ENCODE results near the gene COL15A1. TPM values are rescaled to one million over a fixed set of nuclear protein-coding genes. Genes with fewer than 3 reads are reported as not detected.
A peak's percentile ranks its signal among the peaks of the same experiment; 100 is the strongest.

COL15A1 gene
- polyA plus RNA-seq, 1 experiment, result 112 TPM

DNA sequence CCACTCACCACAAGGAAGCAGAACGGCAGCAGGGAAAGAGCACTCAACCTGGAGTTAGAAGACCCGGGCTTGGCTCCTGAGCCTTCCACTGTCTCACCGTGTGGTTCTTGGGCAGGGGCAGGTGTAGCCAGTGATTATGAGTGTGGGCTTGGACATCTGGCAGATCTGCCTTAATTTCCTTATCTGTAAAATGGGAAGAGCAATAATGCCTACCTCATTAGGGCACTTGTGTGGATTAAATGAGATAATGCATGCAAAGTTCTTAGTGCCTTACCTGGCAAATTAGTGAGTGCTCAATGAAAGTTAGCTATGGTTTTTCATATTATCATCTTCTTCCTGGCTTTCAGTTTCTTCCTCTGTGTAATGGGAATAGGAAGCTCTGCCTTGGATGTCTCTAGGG is 28.1 kb upstream of the COL15A1 start:
- no peak overlapping the region for H3K4me3 ChIP-seq (ENCODE audit: low read depth, low read length)
- ChIA-PET CTCF (no interaction called here), POLR2A (no interaction called here)
- no peaks in the 10 kb centered on the region for H3K36me3 ChIP-seq (ENCODE audit: control insufficient read depth, insufficient read depth, low read length)
- no peaks in the 10 kb centered on the region for H3K27me3 ChIP-seq (ENCODE audit: control insufficient read depth, insufficient read depth, low read length)
- TF ChIP-seq, protein P1, sequence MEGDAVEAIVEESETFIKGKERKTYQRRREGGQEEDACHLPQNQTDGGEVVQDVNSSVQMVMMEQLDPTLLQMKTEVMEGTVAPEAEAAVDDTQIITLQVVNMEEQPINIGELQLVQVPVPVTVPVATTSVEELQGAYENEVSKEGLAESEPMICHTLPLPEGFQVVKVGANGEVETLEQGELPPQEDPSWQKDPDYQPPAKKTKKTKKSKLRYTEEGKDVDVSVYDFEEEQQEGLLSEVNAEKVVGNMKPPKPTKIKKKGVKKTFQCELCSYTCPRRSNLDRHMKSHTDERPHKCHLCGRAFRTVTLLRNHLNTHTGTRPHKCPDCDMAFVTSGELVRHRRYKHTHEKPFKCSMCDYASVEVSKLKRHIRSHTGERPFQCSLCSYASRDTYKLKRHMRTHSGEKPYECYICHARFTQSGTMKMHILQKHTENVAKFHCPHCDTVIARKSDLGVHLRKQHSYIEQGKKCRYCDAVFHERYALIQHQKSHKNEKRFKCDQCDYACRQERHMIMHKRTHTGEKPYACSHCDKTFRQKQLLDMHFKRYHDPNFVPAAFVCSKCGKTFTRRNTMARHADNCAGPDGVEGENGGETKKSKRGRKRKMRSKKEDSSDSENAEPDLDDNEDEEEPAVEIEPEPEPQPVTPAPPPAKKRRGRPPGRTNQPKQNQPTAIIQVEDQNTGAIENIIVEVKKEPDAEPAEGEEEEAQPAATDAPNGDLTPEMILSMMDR (IDR thresholded peaks at IDR 0.05; ENCODE audit: insufficient read depth, low read depth, low read length), result no peak
- no peak for DNase-seq (ENCODE audit: low read depth)

DNA sequence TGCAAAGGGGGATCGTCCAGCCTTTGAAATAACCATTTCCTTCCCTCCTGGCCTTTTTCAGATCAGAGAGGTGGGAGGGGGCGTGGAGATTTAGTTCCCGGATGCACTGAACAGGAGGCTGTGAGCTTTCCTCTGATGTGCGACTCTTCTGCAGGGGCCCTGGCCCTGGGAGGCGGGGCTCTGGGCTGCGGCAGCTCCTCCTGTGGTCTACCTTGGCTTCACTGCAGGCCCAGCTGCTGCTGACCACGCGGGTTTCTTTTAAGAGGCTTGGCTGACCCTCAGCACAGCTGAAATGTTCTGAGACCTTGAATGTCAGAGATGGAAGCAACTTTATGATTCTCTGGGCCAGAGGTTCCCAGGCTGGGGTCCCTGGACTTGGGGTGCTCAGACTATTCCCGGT is 27.0 kb upstream of the COL15A1 start:
- POLR2A ChIA-PET, result no interaction called here
- CTCF ChIA-PET, result interaction anchor here (0.9 to 1.8 kb wide), 4 partner anchors 8 to 70 kb away, joined by 3 to 5 read pairs (median 4); no protein-coding TSS in a partner anchor
- no peaks in the 10 kb centered on the region for H3K36me3 ChIP-seq (ENCODE audit: control insufficient read depth, insufficient read depth, low read length)
- no peaks in the 10 kb centered on the region for H3K27me3 ChIP-seq (ENCODE audit: control insufficient read depth, insufficient read depth, low read length)
- no peak overlapping the region for H3K4me3 ChIP-seq (ENCODE audit: low read depth, low read length)
- DNase-seq (ENCODE audit: low read depth), result no peak
- TF ChIP-seq, protein P1 (IDR thresholded peaks at IDR 0.05; ENCODE audit: insufficient read depth, low read depth, low read length), result 0 out of 2 replicates have a peak, but pooled peaks have one; percentile 14

DNA sequence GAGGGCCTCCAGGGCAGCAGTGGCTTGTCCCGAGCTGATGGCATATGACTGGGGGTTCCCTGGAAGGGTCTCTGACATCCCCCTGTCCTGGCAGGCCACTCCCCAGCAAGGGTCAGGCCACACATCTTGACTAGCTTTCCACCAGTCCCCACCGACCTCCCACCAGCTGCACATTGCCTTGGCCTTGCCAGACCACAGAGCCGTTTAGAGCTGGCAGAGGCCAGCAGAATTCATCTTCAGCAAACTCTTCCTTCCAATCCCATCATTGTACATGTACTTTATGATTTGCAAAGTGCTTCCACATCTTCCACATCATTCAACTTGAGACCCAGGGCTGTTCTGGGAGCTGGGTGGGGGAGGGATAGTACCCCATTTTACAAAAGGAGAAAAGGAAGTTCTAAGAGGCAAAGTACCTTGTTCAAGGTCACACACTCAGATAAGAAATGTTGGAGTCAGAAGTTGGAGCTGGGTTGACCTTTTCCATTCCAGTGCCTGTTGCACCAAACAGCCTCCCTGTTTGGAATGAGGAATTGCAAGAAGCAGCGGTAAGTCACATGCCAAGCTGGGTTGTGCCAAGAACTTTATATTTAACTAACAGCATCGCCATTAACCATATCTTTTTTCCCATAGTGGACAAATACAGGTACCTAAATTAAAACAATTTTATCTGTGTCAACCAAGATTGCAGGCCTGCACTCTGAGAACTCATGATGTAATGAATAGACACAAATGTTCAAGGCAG is 25.8 kb upstream of the COL15A1 start:
- H3K36me3 ChIP-seq (ENCODE audit: control insufficient read depth, insufficient read depth, low read length), result no peaks in the 10 kb centered on the region
- no peak overlapping the region for H3K4me3 ChIP-seq (ENCODE audit: low read depth, low read length)
- no peaks in the 10 kb centered on the region; the same call in 1 of the 2 replicates for H3K27me3 ChIP-seq (ENCODE audit: control insufficient read depth, insufficient read depth, low read length)
- TF ChIP-seq, protein P1 (IDR thresholded peaks at IDR 0.05; ENCODE audit: insufficient read depth, low read depth, low read length), result no peak
- POLR2A ChIA-PET, result no interaction called here
- DNase-seq (ENCODE audit: low read depth), result no peak
- CTCF ChIA-PET, result interaction anchor here (0.6 to 1.8 kb wide), 3 partner anchors 12 to 70 kb away, joined by 3 to 5 read pairs (median 3); no protein-coding TSS in a partner anchor

DNA sequence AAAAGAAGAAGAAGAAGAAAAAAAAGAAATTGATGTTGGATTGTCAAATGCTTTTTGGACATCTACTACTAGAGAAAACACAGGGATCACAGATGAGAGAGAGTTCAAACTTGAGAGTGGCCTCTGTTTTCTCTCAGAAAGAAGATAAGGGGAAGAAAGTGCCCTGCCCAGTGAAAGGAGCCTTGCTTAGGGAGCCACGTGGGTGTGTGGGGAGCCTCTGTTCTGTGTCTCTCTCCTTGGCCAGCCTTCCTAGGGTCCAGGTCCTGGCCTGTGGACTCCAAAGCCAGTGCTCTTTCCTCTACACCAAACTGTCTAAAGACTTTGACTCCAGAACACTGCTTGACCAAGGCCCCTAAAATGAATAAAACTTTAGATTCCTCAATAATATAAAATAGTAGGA is 22.0 kb upstream of the COL15A1 start:
- CTCF ChIA-PET, result no interaction called here
- TF ChIP-seq, protein P1 (IDR thresholded peaks at IDR 0.05; ENCODE audit: insufficient read depth, low read depth, low read length), result no peak
- Histone ChIP-seq H3K27me3 (ENCODE audit: control insufficient read depth, insufficient read depth, low read length) (peaks cover 1% of the 10 kb centered on the region), H3K4me3 (ENCODE audit: low read depth, low read length) (no peak overlapping the region), H3K36me3 (ENCODE audit: control insufficient read depth, insufficient read depth, low read length) (no peaks in the 10 kb centered on the region)
- POLR2A ChIA-PET, result no interaction called here
- DNase-seq (ENCODE audit: low read depth), result no peak

DNA sequence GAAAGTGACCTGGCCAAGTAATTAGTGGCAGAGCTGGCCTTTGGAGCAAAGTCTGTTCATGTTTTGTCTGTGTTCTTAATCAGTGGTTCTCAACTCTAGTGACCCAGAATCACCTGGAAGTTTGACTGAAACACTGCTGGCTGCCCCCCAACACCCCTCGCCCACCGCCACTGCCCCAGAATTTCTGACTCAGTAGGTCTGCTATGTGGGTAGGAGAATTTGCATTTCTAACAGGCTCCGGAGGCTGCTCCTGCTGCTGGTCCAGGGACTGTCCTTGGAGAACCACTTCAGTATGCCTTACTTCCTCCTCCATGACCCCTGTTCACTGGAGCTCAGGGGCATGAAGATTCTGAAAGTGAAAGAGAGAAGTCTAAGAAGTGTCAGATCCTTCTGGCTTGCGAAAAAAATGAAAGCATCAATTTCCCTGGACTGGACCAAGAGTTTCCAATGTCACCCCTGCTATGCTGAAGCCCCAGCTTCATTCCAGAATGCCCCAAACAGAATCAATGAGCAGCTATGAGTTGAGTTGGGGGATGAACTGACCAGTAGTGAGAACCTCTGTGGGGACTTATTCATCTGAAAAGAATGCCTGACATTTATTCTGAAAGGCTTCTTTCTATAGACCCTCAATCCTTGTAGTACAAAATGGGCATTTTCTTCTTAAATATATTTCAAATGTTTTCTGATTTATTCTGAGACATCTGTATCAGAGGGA is 20.8 kb upstream of the COL15A1 start:
- H3K4me3 ChIP-seq (ENCODE audit: low read depth, low read length), result no peak overlapping the region
- CTCF ChIA-PET, result interaction anchor here (1.2 to 1.4 kb wide), 3 partner anchors 12 to 76 kb away, joined by 3 to 4 read pairs (median 4); no protein-coding TSS in a partner anchor
- no peaks in the 10 kb centered on the region for H3K36me3 ChIP-seq (ENCODE audit: control insufficient read depth, insufficient read depth, low read length)
- DNase-seq (ENCODE audit: low read depth), result no peak
- H3K27me3 ChIP-seq (ENCODE audit: control insufficient read depth, insufficient read depth, low read length), result peaks cover 1% of the 10 kb centered on the region
- POLR2A ChIA-PET, result no interaction called here
- TF ChIP-seq, protein P1 (IDR thresholded peaks at IDR 0.05; ENCODE audit: insufficient read depth, low read depth, low read length), result no peak
